HG03469 (cell line): ENCODE measurements around the gene IPO8.
"Not testable (repeated sequence)": the region's sequence is repeated elsewhere in the genome, so short reads cannot be mapped to it uniquely, and the experiment has no call there.

Experiments used
- ATAC-seq: cut with Tn5 transposase; IDR thresholded peaks from one replicate; pipeline ENCODE4 v1.9.1; 2021; ENCODE audit warnings: mild to moderate bottlenecking, moderate library complexity, moderate number of reproducible peaks; ENCODE audit not compliant: unreplicated experiment

IPO8 gene

DNA sequence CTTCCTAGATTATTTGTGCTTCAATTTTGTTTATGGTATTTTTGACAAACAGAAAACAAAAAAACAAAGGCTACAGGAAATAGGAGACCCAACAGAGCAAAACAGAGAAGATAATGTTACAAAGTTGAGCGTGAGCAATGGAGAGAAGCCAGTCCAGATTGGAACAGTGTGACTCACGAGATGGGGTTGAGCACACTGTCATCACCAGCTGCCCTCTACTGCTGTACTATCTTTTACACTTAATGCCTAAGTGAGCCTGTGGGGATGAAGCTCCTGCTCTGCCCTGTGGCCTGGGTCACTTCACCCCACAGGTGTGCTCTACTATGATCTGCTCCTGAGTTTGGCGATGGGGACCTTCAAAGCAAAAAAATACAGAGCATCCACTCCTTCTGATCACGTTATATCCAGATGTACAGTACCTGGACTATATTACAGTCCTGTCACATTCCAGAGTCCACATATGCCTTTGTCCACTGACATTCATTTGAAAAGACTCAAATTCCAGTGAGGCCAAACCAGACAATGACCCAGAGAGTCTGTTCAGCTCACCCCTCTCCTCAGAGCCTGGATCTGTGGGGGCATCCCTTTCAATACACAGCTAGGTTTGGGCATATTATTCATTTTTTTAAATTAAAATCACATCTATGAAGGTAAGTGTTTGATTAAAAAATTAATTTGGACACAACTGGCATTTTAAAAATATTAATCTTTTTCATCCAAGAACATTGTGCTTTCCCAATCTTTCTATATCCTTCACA, 4.4 kb downstream of the IPO8 start:
- no peak for ATAC-seq

DNA sequence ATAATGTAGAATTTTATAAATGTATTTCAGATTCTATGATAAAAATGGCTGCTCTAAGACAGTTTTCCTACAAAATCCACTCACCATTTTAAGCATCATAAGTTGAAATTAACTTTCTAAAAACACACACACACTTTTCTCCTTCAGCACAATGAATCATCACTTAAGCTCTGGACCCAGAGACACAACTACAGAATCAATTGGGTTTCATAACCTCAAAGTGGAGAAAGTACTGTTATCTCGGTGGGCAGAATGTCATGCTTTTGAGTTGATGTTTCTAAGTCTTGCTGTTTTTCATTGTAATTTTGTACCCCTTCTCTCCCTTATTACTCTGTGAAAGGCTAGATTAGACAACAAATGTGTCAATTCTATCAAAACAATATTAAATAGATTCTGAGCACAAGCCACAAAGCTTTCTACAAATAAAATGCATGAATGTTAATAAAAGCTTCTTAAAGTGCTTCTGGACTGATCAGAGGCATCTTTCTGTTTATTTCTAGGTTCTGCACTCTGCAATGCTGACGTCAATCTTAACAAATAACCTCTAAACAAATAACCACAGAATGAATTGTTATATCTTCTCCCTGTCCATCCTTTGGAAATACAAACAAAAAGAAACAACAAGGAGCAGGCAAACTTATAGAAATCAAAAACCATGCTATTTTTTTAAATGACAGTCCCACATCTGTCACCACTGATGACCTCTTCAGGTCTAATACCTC, 8.2 kb downstream of the IPO8 start:
- no peak for ATAC-seq

- ATAC-seq, result no peak
Measured at GRCh38 chr12:30679241-30679640, 16.4 kb downstream of the IPO8 start.

- no peak for ATAC-seq
Measured at GRCh38 chr12:30678221-30678620, 17.4 kb downstream of the IPO8 start.

DNA sequence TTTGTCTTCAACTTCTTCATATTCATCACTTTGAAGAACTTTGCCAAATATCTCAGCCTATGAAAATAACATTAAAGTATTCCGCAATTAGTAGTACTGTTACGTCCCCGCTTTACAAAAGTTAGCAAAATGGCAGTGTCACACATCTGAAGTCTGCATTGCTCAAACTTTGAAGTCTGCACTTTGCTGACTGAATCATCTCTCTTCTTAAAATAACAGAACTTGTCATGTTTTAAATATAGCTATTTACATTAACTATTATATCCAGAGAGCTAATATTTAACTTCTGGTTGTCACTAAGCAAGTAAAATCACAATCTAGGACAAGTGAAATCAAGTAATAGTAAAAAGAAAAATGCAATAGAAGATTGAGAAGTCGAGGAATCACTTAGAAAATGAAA, 34.5 kb downstream of the IPO8 start:
- ATAC-seq, result no peak

DNA sequence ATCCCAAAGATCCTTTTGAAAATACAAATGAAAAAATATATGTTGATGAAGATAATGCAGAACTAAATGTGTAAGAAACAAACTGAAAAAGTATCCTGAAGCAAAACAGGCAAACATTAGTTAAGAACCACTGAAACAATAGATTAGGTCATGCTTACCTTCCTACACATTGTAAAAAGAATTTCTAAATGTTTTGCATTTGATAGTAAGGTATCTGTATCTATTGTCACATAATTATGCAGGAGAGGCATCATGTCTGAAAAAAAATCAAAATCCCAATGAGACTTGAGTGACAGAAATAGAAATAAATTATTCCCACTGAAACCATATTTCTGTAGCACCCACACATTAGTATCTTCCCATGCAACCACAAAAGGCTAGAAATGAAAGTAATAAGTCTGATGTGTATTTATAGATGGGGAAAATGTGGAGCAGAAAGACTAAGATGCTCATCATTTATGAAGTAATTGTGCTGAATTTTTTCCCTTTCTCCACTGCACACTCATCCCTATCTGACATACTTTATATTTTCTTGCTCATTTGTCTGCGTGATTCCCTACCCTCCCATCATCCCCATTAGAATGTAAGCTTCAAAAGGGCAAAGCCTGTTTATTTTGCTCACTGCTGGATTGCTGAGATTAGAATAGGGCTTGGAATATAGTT, 43.5 kb downstream of the IPO8 start:
- no peak for ATAC-seq

DNA sequence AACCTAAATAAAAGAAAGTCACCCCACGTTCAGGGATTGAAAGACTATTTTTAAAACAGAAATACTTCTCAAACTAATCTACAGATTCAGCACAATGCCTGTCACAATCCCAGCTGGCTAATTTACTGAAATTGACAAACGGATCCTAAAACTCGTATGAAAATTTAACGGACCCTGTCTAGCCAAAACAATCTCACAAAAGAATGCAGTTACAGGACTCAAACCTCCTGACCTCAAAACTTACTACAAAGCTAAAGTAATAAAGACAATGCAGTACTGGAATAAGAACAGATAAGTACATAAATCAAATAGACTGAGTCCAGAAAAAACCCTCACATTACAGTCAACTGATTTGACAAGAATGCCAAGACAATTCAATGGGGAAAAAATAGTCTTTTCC, 48.8 kb downstream of the IPO8 start:
- no peak for ATAC-seq

DNA sequence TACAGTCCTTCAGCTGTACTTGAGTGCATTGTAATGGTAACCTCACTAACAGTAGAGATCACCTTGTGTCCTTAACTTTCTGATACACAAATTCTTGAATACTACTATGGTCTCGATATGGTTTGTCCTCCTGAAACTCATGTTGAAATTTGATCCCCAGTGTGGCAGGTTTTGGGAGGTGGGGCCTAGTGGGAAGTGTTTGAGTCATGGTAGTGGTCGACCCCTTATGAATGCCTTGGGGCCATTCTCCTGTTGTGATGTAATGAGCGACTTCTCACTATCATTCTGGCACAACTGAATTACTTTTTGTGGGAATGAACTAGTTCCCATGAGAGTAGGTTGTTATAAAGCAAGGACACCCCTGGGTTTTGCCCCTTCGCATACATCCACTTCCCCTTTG, 52.3 kb downstream of the IPO8 start:
- ATAC-seq, result no peak

- ATAC-seq, result no peak
Measured at GRCh38 chr12:30640392-30640791, 55.3 kb downstream of the IPO8 start.

- ATAC-seq, result no peak
Measured at GRCh38 chr12:30635385-30635784, 60.3 kb downstream of the IPO8 start.

DNA sequence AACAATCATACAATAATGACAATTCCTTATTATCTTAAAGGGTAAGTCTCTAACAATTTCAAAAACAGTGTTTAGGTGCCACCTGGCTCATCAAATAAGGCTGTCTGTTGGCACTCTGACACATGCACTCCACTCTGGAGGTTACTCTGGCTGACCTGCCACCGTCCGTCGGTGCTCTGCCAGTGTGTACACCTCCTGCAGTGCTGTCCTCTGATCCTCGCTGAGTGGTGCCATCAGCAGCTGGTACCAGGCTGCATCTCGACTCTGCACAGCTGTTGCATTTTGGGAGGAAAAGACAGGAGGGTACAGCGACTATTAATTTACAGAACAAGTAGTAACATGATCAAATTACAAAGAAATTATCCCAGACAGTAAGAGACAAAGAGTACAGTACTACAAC, 63.9 kb downstream of the IPO8 start:
- ATAC-seq, result no peak

GRCh38 chr12:30630979-30631285, 64.7 kb downstream of the IPO8 start:
- ATAC-seq, result no peak

- no peak for ATAC-seq
Measured at GRCh38 chr12:30630076-30630978, 65.3 kb downstream of the IPO8 start.

DNA sequence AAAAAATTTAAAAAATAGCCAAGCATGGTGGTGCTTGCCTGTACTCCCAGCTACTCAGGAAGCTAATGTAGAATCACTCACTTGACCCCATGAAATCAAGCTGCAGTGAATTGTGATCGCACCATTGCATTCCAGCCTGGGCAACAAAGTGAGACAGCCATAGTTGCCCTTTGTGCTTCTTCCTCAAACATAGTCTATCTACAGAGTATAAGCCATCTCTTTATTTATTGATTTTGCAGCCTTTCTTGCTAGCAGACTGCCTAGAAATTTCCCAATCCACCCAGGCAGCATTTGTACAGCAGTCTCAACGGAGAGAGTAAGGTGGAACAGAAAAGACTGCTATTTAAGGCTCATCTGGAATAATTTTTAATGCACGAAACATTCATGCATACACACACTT, 68.8 kb downstream of the IPO8 start:
- ATAC-seq, result no peak

DNA sequence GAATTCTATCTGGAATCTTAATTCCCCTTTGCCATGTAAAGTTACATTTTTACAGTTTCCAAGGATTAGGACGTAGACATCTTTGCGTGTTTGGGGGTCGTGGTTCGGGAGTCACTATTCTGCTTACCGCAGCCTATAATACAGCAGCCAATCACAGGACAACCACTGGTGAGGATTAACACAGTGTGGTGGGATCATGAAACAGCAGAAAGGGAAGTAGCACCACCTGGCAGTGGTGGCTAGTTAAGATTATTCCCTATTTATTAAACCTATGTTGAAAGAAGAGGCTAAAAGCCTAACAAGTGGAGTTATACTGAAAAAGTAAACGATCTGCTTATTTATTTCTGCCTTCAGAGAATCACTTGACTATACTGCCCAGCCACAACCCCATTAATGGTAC, 71.7 kb downstream of the IPO8 start:
- no peak for ATAC-seq

DNA sequence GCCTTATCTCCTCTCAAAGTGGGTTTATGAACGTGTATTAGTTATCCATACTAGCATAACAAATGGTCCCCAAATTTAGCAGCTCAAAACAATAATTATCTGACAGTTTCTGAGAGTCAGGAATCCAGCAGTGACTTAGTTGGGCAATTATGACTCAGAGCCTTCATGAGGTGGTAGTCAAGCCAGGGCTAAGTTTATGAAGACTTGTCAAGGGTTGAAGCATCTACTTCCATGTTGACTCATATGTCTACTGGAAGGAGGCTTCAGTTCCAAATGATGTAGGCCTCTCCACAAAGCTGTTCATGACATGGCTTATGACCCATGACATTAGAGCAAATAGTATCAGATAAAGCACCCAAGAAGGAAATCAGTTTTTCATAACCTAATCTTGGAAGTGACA, 73.2 kb downstream of the IPO8 start:
- ATAC-seq, result peak; percentile 95

GRCh38 chr12:30621663-30622241, 73.9 kb downstream of the IPO8 start:
- not testable (repeated sequence) for ATAC-seq

GRCh38 chr12:30617346-30618016, 78.2 kb downstream of the IPO8 start:
- no peak for ATAC-seq

- no peak for ATAC-seq
Measured at GRCh38 chr12:30614031-30614430, 81.6 kb downstream of the IPO8 start.

DNA sequence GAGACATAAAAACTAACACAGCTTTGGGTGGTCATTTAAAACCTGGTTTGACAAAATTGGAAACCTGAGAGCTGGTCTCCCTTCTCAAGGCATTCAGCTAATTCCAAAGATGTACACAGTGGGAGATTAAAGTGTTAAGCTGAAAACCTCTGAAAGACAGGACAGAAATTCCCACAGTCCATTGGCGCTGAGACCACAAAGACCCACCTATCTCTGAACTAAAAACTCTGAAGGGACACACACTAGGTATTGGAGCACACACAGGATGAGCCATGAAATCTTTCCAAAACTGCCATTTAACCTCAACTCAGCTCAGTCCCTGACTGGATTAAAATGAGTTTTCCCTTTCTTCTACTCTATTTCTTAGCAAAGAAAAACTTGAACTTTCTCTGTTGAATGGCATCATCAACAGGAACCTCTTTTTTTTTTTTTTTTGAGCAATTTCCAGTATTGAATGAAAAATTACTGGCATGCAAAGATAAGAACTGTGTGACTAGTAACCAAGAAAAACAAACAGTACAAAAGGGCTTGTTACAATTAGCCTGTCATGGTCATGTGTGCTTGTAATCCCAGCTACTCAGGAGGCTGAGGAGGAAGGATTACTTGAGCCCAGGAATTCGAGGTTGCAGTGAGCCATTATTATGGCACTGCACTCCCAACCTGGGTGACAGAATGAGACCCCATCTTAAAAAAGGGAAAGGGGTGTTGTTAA, 82.4 kb downstream of the IPO8 start:
- ATAC-seq, result no peak
